HCT116 (cell line): ENCODE results near the gene SNRNP40. TPM values are rescaled to one million over a fixed set of nuclear protein-coding genes. Genes with fewer than 3 reads are reported as not detected.

Source experiments
- ATAC-seq: fragments of 200-7000 bp; cut with Tn5 transposase; 2 replicates; pipeline ENCODE4 v1.9.1; 2020; ENCODE audit warnings: mild to moderate bottlenecking, moderate library complexity
- BruUV-seq: library from RNA; stranded (reverse); fragments of 400-500 nt; replicated peaks from 2 replicates; lab custom pipeline; 2021; lab: Mats Ljungman, UMichigan
- CTCF ChIA-PET: fragments of 300-600 bp; sonication (Branson Sonifier 250); formaldehyde crosslinking; loops from one replicate; lab custom pipeline; 2021; ENCODE audit warnings: antibody characterized with exemption; lab: Charles Lee
- POLR2A ChIA-PET: fragments of 300-600, 350-600 bp; sonication (Branson Sonifier 250); formaldehyde crosslinking; loops from one replicate; lab custom pipeline; 2021; ENCODE audit warnings: antibody characterized with exemption; lab: Charles Lee
- RAD21 ChIA-PET, 2 experiments: fragments of 300-600 bp; sonication (Branson Sonifier 250); formaldehyde crosslinking; loops; one replicate each; lab custom pipeline; 2023; ENCODE audit warnings: low total read pairs in 2 of 2; ENCODE audit not compliant: uncharacterized antibody in 2 of 2, unreplicated experiment in 2 of 2, low non-redundant PET in 1 of 2; lab: Charles Lee
- DNase-seq: peaks from one replicate; pipeline ENCODE4 v3.0.0-alpha.2; 2010; ENCODE audit warnings: low read depth, low spot score
- H2AFZ ChIP-seq: fragments of 200-600 bp; shearing (Covaris generic), sonication (generic); 2 replicates; pipeline ENCODE4 v1.6.1; 2017; ENCODE audit warnings: low read depth, mixed run types, mixed read lengths, antibody characterized with exemption, low read length; ENCODE audit not compliant: poor library complexity, severe bottlenecking
- H3K27ac ChIP-seq: 2 replicates; pipeline ENCODE4 v1.5.1; 2012; ENCODE audit warnings: low read depth, low read length
- H3K27me3 ChIP-seq: fragments of 200-600 bp; sonication (generic); 2 replicates; pipeline ENCODE4 v1.6.1; 2016; ENCODE audit warnings: mixed run types, low read length, mixed read lengths; ENCODE audit not compliant: insufficient read depth
- H3K36me3 ChIP-seq, 2 experiments: fragments of 200-500 bp in 1 of 2; fragments of 200-600 bp in 1 of 2; sonication (Bioruptor generic) in 1 of 2; sonication (generic) in 1 of 2; 2 replicates each; pipeline versions ENCODE4 v1.5.1 to v1.6.1; 2014 to 2016; ENCODE audit warnings: low read length in 2 of 2, inconsistent platforms in 1 of 2, mixed read lengths in 1 of 2, mixed run types in 1 of 2; ENCODE audit not compliant: insufficient read depth in 2 of 2, control insufficient read depth in 1 of 2
- H3K4me1 ChIP-seq, 2 experiments: fragments of 200-600 bp in 1 of 2; sonication (generic) in 1 of 2; 2 replicates each; pipeline versions ENCODE4 v1.5.1 to v1.6.1; 2012 to 2017; ENCODE audit warnings: low read length in 2 of 2, inconsistent platforms in 1 of 2, mild to moderate bottlenecking in 1 of 2, mixed read lengths in 1 of 2, mixed run types in 1 of 2, moderate library complexity in 1 of 2; ENCODE audit not compliant: insufficient read depth in 2 of 2, control insufficient read depth in 1 of 2
- H3K4me2 ChIP-seq: fragments of 200-600 bp; sonication (generic); 2 replicates; pipeline ENCODE4 v1.6.1; 2017; ENCODE audit warnings: mixed run types, low read length, mixed read lengths
- H3K4me3 ChIP-seq, 2 experiments: fragments of 200-600 bp in 1 of 2; sonication (generic) in 1 of 2; replicated peaks in 1 of 2; 2 replicates each; pipeline ENCODE4 v1.5.1; 2011 to 2016; ENCODE audit warnings: low read length in 2 of 2, control low read depth in 1 of 2, low read depth in 1 of 2, mild to moderate bottlenecking in 1 of 2, mixed read lengths in 1 of 2, mixed run types in 1 of 2
- H3K79me2 ChIP-seq: fragments of 200-600 bp; sonication (generic); 2 replicates; pipeline ENCODE4 v1.6.1; 2017; ENCODE audit warnings: mild to moderate bottlenecking, mixed run types, low read length, moderate library complexity, mixed read lengths; ENCODE audit not compliant: insufficient read depth
- H3K9ac ChIP-seq: fragments of 200-600 bp; sonication (generic); 2 replicates; pipeline ENCODE4 v1.6.1; 2016; ENCODE audit warnings: low read length, mixed read lengths
- H3K9me2 ChIP-seq: fragments of 200-600 bp; sonication (generic), shearing (Covaris generic); 2 replicates; pipeline ENCODE4 v1.6.1; 2017; ENCODE audit warnings: mixed run types, mild to moderate bottlenecking, moderate library complexity; ENCODE audit not compliant: insufficient read depth
- H3K9me3 ChIP-seq, 2 experiments: fragments of 200-500 bp in 1 of 2; fragments of 200-600 bp in 1 of 2; sonication (Bioruptor generic) in 1 of 2; sonication (generic) in 1 of 2; 2 replicates each; pipeline ENCODE4 v1.6.1; 2014 to 2017; ENCODE audit warnings: low read length in 2 of 2, mixed read lengths in 2 of 2, inconsistent platforms in 1 of 2, low read depth in 1 of 2, mild to moderate bottlenecking in 1 of 2, mixed run types in 1 of 2, moderate library complexity in 1 of 2; ENCODE audit not compliant: control insufficient read depth in 1 of 2, insufficient read depth in 1 of 2
- H4K20me1 ChIP-seq: fragments of 200-600 bp; sonication (generic), shearing (Covaris generic); 2 replicates; pipeline ENCODE4 v1.6.1; 2017; ENCODE audit warnings: mixed run types, mild to moderate bottlenecking, moderate library complexity; ENCODE audit not compliant: insufficient read depth
- CEBPB ChIP-seq: IDR thresholded peaks from 2 replicates; pipeline ENCODE4 v1.6.1; 2012; ENCODE audit warnings: low read depth
- EGR1 ChIP-seq: IDR thresholded peaks from 2 replicates; pipeline ENCODE4 v1.6.1; 2012; ENCODE audit warnings: low read depth
- ELF1 ChIP-seq: IDR thresholded peaks from 2 replicates; pipeline ENCODE4 v1.6.1; 2012; ENCODE audit warnings: low read depth, borderline replicate concordance
- EZH2phosphoT487 ChIP-seq: fragments of 200-600 bp; IDR thresholded peaks from 2 replicates; pipeline ENCODE4 v1.6.1; 2018; ENCODE audit warnings: antibody characterized with exemption, borderline replicate concordance
- FOSL1 ChIP-seq: IDR thresholded peaks from 2 replicates; pipeline ENCODE4 v1.6.1; 2012; ENCODE audit warnings: low read depth
- JUND ChIP-seq: IDR thresholded peaks from 2 replicates; pipeline ENCODE4 v1.6.1; 2012
- POLR2A ChIP-seq: IDR thresholded peaks from 2 replicates; pipeline ENCODE4 v1.7.0; 2011; ENCODE audit warnings: borderline replicate concordance; ENCODE audit not compliant: insufficient read depth, insufficient read length; ENCODE audit errors: extremely low read depth
- RAD21 ChIP-seq: IDR thresholded peaks from 2 replicates; pipeline ENCODE4 v1.6.1; 2012; ENCODE audit warnings: low read depth, mild to moderate bottlenecking
- SP1 ChIP-seq: IDR thresholded peaks from 2 replicates; pipeline ENCODE4 v1.6.1; 2012; ENCODE audit warnings: low read depth
- TCF7L2 ChIP-seq: IDR thresholded peaks from 2 replicates; pipeline ENCODE4 v1.7.0; 2011; ENCODE audit warnings: borderline replicate concordance, inconsistent platforms; ENCODE audit not compliant: insufficient read depth, insufficient read length; ENCODE audit errors: extremely low read depth
- YY1 ChIP-seq: IDR thresholded peaks from 2 replicates; pipeline ENCODE4 v1.6.1; 2011; ENCODE audit warnings: low read length, low read depth, moderate library complexity, mild to moderate bottlenecking; ENCODE audit not compliant: insufficient replicate concordance; ENCODE audit errors: extremely low read depth
- ZFX ChIP-seq: fragments of 450-650 bp; IDR thresholded peaks from 2 replicates; pipeline ENCODE4 v1.6.1; 2017
- ZNF274 ChIP-seq: fragments of 200-500 bp; sonication (Bioruptor generic); IDR thresholded peaks from 2 replicates; pipeline ENCODE4 v1.6.1; 2014; ENCODE audit warnings: mild to moderate bottlenecking, low read depth, low read length, inconsistent platforms
- intact Hi-C: fragments of 100-400 bp; cut with micrococcal nuclease; formaldehyde crosslinking; loops from 2 replicates; pipeline ENCODE4 v1.10.0; 2022
- total RNA-seq: library from RNA; stranded (reverse); gene quantifications from one replicate; pipeline ENCODE4 v1.2.1, GENCODE V29; 2021; ENCODE audit not compliant: unreplicated experiment
- TF ChIP-seq, protein P1 (sequence below): IDR thresholded peaks from 2 replicates; pipeline ENCODE4 v1.6.1; 2012
- TF ChIP-seq, protein P2 (sequence below): IDR thresholded peaks from 2 replicates; pipeline ENCODE4 v1.6.1; 2012
- TF ChIP-seq, protein P3 (sequence below): IDR thresholded peaks from 2 replicates; pipeline ENCODE4 v1.6.1; 2012; ENCODE audit warnings: low read depth
- TF ChIP-seq, protein P4 (sequence below), 3 experiments: fragments of 200-600 bp in 1 of 3; sonication (generic) in 1 of 3; IDR thresholded peaks in 2 of 3; conservative IDR thresholded peaks in 1 of 3; 2 replicates each; pipeline ENCODE4 v1.5.1; 2012 to 2017; ENCODE audit warnings: low read depth in 2 of 3, low read length in 2 of 3, antibody characterized with exemption in 1 of 3, borderline replicate concordance in 1 of 3, control low read depth in 1 of 3, mild to moderate bottlenecking in 1 of 3, mixed read lengths in 1 of 3, mixed run types in 1 of 3, moderate library complexity in 1 of 3; ENCODE audit not compliant: insufficient read depth in 1 of 3

The SNRNP40 gene
- total RNA-seq, 1 experiment from 2014 or later, result 91.8 TPM

DNA sequence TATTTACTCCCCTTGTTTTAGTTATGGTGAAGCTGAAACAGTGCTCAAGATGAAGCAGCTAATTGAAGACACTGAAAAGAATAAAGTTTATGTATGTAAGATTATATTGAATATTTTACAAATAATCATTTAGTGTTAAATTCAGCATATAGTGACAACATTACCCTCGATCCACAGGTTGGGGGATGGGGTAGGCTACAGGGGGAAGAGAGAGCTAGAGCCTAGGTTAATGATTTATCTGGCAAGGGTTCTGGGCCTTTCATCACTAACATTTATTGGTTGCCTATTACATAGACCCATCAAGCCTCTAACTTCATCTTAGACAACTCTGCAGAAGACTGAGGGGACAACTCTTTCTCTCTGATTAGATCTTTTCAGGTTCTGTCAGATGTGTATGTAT is 21.6 kb upstream of the SNRNP40 start:
- POLR2A ChIA-PET, result no interaction called here
- Histone ChIP-seq H3K4me2 (no peak overlapping the region), H3K4me3 (no peak overlapping the region), H3K79me2 (no peaks in the 10 kb centered on the region), H2AFZ (no peak overlapping the region), H3K36me3 (peaks cover 14% of the 10 kb centered on the region in 2 experiments; a peak in 2 of 4 replicates), H3K9me2 (no peaks in the 10 kb centered on the region), H3K27ac (no peak overlapping the region), H3K4me1 (no peaks in the 10 kb centered on the region), H4K20me1 (no peaks in the 10 kb centered on the region), H3K9me3 (no peaks in the 10 kb centered on the region), H3K9ac (no peak overlapping the region), H3K27me3 (no peaks in the 10 kb centered on the region)
- ATAC-seq (no peak), DNase-seq (no peak)
- CTCF ChIA-PET, result no interaction called here
- no TSS peak for BruUV-seq
- intact Hi-C loops, result no loop called here
- RAD21 ChIA-PET, result no interaction called here
- TF ChIP-seq EGR1 (no peak), ZFX (no peak), SP1 (no peak), YY1 (no peak), ZNF274 (no peak), POLR2A (no peak), RAD21 (no peak), TCF7L2 (no peak), ELF1 (no peak), CEBPB (no peak), FOSL1 (no peak), EZH2phosphoT487 (no peak), JUND (no peak)
- TF ChIP-seq, protein P1, sequence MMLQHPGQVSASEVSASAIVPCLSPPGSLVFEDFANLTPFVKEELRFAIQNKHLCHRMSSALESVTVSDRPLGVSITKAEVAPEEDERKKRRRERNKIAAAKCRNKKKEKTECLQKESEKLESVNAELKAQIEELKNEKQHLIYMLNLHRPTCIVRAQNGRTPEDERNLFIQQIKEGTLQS, result no peak
- TF ChIP-seq, protein P2, sequence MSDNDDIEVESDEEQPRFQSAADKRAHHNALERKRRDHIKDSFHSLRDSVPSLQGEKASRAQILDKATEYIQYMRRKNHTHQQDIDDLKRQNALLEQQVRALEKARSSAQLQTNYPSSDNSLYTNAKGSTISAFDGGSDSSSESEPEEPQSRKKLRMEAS, result no peak
- TF ChIP-seq, protein P3, sequence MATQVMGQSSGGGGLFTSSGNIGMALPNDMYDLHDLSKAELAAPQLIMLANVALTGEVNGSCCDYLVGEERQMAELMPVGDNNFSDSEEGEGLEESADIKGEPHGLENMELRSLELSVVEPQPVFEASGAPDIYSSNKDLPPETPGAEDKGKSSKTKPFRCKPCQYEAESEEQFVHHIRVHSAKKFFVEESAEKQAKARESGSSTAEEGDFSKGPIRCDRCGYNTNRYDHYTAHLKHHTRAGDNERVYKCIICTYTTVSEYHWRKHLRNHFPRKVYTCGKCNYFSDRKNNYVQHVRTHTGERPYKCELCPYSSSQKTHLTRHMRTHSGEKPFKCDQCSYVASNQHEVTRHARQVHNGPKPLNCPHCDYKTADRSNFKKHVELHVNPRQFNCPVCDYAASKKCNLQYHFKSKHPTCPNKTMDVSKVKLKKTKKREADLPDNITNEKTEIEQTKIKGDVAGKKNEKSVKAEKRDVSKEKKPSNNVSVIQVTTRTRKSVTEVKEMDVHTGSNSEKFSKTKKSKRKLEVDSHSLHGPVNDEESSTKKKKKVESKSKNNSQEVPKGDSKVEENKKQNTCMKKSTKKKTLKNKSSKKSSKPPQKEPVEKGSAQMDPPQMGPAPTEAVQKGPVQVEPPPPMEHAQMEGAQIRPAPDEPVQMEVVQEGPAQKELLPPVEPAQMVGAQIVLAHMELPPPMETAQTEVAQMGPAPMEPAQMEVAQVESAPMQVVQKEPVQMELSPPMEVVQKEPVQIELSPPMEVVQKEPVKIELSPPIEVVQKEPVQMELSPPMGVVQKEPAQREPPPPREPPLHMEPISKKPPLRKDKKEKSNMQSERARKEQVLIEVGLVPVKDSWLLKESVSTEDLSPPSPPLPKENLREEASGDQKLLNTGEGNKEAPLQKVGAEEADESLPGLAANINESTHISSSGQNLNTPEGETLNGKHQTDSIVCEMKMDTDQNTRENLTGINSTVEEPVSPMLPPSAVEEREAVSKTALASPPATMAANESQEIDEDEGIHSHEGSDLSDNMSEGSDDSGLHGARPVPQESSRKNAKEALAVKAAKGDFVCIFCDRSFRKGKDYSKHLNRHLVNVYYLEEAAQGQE, result no peak
- TF ChIP-seq, protein P4, sequence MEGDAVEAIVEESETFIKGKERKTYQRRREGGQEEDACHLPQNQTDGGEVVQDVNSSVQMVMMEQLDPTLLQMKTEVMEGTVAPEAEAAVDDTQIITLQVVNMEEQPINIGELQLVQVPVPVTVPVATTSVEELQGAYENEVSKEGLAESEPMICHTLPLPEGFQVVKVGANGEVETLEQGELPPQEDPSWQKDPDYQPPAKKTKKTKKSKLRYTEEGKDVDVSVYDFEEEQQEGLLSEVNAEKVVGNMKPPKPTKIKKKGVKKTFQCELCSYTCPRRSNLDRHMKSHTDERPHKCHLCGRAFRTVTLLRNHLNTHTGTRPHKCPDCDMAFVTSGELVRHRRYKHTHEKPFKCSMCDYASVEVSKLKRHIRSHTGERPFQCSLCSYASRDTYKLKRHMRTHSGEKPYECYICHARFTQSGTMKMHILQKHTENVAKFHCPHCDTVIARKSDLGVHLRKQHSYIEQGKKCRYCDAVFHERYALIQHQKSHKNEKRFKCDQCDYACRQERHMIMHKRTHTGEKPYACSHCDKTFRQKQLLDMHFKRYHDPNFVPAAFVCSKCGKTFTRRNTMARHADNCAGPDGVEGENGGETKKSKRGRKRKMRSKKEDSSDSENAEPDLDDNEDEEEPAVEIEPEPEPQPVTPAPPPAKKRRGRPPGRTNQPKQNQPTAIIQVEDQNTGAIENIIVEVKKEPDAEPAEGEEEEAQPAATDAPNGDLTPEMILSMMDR (IDR thresholded peaks at IDR 0.05 in 2 of 3, conservative IDR thresholded peaks at IDR 0.05 in 1 of 3; ENCODE audit: borderline replicate concordance in 1 of 3, insufficient read depth in 1 of 3, low read depth in 2 of 3, low read length in 2 of 3), result no peak
